ENCODE data around the gene EPHA3.

GRCh38 chr3:89154416-89154815, 47.0 kb downstream of the EPHA3 start:
- no peak for TF ChIP-seq CTCF (IDR thresholded peaks at IDR 0.05)
- TF ChIP-seq POLR2A (IDR thresholded peaks at IDR 0.05) = no peak
- no peak for TF ChIP-seq POLR2AphosphoS5 (IDR thresholded peaks at IDR 0.05)
